IPS-18c (cell line): ENCODE measurements around the gene EFNA3.

Experiments used
- H3K4me3 ChIP-seq: 2 replicates; pipeline ENCODE4 v1.7.0; 2013; ENCODE audit warnings: low read depth, mild to moderate bottlenecking, low read length, moderate library complexity; ENCODE audit not compliant: insufficient read depth
- H3K9me3 ChIP-seq: one replicate; pipeline ENCODE4 v1.6.1; 2013; ENCODE audit warnings: mild to moderate bottlenecking, low read length, moderate library complexity; ENCODE audit not compliant: control insufficient read depth, insufficient read depth

The EFNA3 gene

GRCh38 chr1:155078469-155079209 is at the start of gene EFNA3:
Gene EFNA3 (plus strand): TSS chr1:155078837. CDS start chr1:155078942, 105 bp downstream.
- Histone ChIP-seq H3K4me3 (peak within 1 kb of the TSS; percentile 70), H3K9me3 (no peaks in the 10 kb centered on the region)

- no peak overlapping the region for H3K4me3 ChIP-seq
- H3K9me3 ChIP-seq = no peaks in the 10 kb centered on the region
Measured at GRCh38 chr1:155029513-155030242, 49.0 kb upstream of the EFNA3 start.

GRCh38 chr1:155030243-155030795 is 48.3 kb upstream of the EFNA3 start:
- no peaks in the 10 kb centered on the region for H3K9me3 ChIP-seq

GRCh38 chr1:155030899-155031298 is 47.7 kb upstream of the EFNA3 start:
- H3K4me3 ChIP-seq = no peak overlapping the region
- no peaks in the 10 kb centered on the region for H3K9me3 ChIP-seq

More at GRCh38 chr1:155030243-155030795, 48.3 kb upstream of the EFNA3 start:
- H3K4me3 ChIP-seq = no peak overlapping the region

- H3K4me3 ChIP-seq = no peak overlapping the region
Measured at GRCh38 chr1:155032886-155033285, 45.8 kb upstream of the EFNA3 start.

GRCh38 chr1:155033524-155033923 is 45.1 kb upstream of the EFNA3 start, which contains the start of the genes DCST1 and DCST2:
Gene DCST1 (plus strand): TSS chr1:155033824. CDS start chr1:155034037, 213 bp downstream.
Gene DCST2 (minus strand): TSS chr1:155033781. CDS start chr1:155033701, 80 bp downstream.
- no peaks in the 10 kb centered on the region for H3K9me3 ChIP-seq
- H3K4me3 ChIP-seq = no peak within 1 kb of the TSS

More at GRCh38 chr1:155032886-155033285, 45.8 kb upstream of the EFNA3 start:
- no peaks in the 10 kb centered on the region for H3K9me3 ChIP-seq

- Histone ChIP-seq H3K4me3 (no peak overlapping the region), H3K9me3 (no peaks in the 10 kb centered on the region)
Measured at GRCh38 chr1:155034318-155035208, 44.1 kb upstream of the EFNA3 start.

GRCh38 chr1:155035936-155036335 is 42.7 kb upstream of the EFNA3 start:
- Histone ChIP-seq H3K9me3 (no peaks in the 10 kb centered on the region), H3K4me3 (no peak overlapping the region)

- Histone ChIP-seq H3K4me3 (no peak overlapping the region), H3K9me3 (no peaks in the 10 kb centered on the region)
Measured at GRCh38 chr1:155037043-155037442, 41.6 kb upstream of the EFNA3 start.

- no peak overlapping the region for H3K4me3 ChIP-seq
Measured at GRCh38 chr1:155037851-155038441, 40.7 kb upstream of the EFNA3 start.

GRCh38 chr1:155038602-155039307 is 39.9 kb upstream of the EFNA3 start:
- H3K4me3 ChIP-seq = no peak overlapping the region
- H3K9me3 ChIP-seq = no peaks in the 10 kb centered on the region

More at GRCh38 chr1:155037851-155038441, 40.7 kb upstream of the EFNA3 start:
- H3K9me3 ChIP-seq = no peaks in the 10 kb centered on the region

GRCh38 chr1:155039308-155039669 is 39.3 kb upstream of the EFNA3 start:
- H3K9me3 ChIP-seq = no peaks in the 10 kb centered on the region
- H3K4me3 ChIP-seq = no peak overlapping the region

- no peak overlapping the region for H3K4me3 ChIP-seq
- H3K9me3 ChIP-seq = no peaks in the 10 kb centered on the region
Measured at GRCh38 chr1:155040358-155041093, 38.1 kb upstream of the EFNA3 start.

GRCh38 chr1:155042789-155043188 is 35.8 kb upstream of the EFNA3 start:
- peaks cover 2% of the 10 kb centered on the region for H3K9me3 ChIP-seq

GRCh38 chr1:155043301-155043702 is 35.3 kb upstream of the EFNA3 start:
- Histone ChIP-seq H3K9me3 (peaks cover 2% of the 10 kb centered on the region), H3K4me3 (no peak overlapping the region)

More at GRCh38 chr1:155042789-155043188, 35.8 kb upstream of the EFNA3 start:
- H3K4me3 ChIP-seq = no peak overlapping the region
